Measurements from ENCODE around the gene SBF1.
"Not testable (repeated sequence)": the region's sequence is repeated elsewhere in the genome, so short reads cannot be mapped to it uniquely, and the experiment has no call there.

Gene SBF1

DNA sequence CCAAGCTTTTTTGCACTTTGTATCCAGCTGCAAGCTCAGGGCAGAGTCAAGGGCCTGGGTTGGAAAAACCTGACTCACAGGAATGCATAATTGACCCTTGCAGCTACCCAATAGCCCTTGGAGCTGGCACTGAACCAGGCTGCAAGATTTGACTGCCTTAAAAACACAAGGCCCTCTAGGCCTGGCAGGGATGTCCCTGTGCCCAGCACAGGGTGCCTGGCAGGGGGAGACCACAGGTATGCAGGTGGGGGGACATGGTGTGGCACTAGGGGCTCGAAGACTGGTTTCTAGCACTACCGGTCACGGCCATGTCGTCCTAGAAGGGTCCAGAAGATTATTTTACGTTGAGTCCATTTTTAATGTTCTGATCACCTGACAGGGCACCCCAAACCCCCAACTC is 30.2 kb downstream of the SBF1 start:
- DNase-seq: no peak

GRCh38 chr22:50443801-50444625 is 30.8 kb downstream of the SBF1 start:
- DNase-seq: no peak

- DNase-seq: no peak
Observed at GRCh38 chr22:50443197-50443596, 31.6 kb downstream of the SBF1 start.

DNA sequence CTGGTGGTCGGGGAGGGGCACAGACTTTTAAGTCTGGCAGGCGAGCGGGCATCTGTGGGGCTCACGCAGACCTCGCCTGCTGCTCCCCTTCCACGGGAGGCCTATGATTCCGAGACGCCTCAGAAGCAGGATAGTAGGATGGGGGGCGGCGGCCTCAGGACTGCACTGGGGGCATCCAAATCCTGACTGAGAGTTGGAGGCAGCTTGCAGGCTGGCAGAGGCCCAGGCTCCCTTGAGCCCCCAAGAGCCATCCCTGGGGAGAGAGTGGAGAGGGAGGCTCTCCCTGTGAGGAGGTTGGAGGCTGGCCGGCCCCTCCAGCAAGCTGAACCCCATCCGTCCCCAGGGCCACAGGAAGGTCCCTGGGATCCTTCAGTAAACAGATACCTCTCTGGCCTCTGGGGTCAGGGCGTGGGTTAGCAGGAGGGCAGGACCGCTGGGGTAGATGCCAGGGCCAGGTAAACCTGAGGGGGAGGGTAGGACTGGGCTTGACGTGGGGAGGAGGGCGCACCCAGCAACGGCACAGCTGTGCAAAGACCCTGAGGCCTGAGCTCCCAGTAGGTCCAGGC is 33.3 kb downstream of the SBF1 start:
- no peak for DNase-seq

DNA sequence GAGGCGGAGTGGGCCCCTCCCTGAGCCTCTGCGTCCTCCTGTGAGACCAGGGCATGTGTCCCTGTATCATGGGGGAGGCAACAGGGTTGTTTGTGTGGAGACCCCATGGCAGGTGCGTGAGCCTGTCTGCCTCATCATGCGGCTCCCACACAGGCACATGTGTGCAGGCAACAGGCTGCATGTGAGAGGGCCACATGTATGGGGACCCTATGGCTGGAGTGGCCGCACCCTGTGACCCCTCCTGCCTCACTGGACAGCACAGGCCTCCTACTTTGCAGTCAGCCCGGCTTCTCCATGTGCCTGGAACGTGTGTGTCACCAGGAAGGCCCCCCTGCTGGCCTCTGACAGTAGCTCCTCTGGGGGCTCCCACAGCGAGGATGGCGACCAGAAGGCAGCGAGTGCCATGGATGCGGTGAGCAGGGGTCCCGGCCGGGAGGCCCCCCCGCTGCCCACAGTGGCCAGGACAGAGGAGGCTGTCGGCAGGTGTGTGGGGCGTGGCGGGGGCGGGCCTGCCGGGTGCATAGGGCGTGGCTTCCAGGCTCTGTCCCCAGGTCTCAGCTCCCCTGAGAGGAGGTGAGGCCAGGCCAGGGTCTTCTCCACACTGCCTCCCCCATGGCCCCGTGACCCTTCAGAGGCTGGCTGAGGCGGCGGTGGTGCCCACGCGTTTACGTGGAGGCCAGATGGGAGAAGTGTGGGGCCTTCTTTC is 34.1 kb downstream of the SBF1 start:
- no peak for DNase-seq

GRCh38 chr22:50439871-50440331 is 34.9 kb downstream of the SBF1 start:
- no peak for DNase-seq

GRCh38 chr22:50439314-50439870 is 35.4 kb downstream of the SBF1 start:
- DNase-seq: no peak

DNA sequence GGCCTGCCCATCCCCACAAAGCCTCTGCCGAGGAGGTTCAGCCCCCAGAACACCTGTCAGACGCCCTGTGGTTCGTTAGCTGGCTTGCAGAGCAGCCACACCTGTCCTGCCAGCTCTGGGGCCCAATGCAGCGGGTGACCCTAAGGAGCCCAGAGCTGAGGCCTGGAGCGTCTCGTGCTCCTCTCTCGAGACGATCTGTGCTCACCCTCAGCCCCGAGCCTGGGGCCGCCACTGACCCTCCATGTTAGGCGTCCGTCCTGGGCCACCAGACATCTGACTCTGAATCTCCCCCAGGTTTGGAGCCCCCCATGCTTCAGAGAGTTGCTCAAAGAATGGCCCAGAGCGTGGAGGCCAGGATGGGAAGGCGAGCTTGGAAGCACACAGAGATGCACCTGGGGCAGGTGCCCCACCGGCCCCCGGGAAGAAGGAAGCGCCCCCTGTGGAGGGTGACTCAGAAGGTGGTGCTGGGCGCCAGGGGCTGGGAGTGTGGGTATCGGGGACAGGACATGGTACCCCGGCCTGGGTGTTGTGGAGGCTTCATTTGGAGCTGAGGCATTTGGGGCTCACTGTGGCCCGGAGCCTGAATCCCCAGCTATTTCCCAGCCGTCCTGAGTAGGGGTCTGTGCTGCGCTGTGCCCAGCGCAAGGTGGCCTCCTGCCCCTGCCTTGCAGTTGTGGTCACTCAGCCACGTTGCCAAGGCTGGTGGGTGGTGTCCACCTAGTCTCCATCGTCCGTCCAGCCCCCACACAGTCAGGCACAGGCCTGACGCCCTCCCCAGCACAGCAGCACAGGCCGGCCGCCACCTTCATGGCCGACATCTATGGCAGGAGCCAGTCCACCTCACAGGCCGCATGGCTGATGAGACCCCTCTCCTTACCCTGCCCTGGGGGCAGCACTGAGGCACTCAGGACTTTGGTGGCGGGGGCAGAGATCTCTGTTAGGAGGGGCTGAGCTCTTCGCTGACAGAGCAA is 36.2 kb downstream of the SBF1 start:
- no peak for DNase-seq

- DNase-seq: no peak
Observed at GRCh38 chr22:50437511-50438304, 37.1 kb downstream of the SBF1 start.

- DNase-seq: no peak
Observed at GRCh38 chr22:50436841-50437341, 37.9 kb downstream of the SBF1 start.

- no peak for DNase-seq
Observed at GRCh38 chr22:50436015-50436830, 38.6 kb downstream of the SBF1 start.

GRCh38 chr22:50435291-50436014 is 39.4 kb downstream of the SBF1 start:
- no peak for DNase-seq

GRCh38 chr22:50434849-50435248 is 40.0 kb downstream of the SBF1 start:
- DNase-seq: no peak

DNA sequence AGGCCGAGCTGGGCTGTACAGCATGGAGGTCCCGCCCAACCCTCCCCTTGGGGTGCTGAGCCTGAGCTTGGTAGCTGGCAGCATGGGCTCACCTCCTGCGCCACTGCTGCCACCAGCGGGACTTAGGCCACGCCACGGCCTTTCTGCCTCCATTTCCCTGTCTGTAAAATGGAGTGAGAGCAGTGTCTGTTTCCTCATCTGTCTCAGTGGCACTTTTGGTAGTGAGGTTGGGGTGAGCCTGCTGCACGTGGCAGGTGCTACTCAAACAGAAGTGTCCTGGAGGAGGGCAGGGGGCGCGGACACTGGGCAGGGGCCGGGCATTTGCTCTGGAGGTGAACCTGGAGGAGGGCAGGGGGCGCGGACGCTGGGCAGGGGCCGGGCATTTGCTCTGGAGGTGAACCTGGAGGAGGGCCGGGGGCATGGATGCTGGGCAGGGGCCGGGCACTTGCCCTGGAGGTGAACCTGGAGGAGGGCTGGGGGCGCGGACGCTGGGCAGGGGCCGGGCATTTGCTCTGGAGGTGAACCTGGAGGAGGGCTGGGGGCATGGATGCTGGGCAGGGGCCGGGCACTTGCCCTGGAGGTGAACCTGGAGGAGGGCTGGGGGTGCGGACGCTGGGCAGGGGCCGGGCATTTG is 41.8 kb downstream of the SBF1 start:
- not testable (repeated sequence) for DNase-seq

DNA sequence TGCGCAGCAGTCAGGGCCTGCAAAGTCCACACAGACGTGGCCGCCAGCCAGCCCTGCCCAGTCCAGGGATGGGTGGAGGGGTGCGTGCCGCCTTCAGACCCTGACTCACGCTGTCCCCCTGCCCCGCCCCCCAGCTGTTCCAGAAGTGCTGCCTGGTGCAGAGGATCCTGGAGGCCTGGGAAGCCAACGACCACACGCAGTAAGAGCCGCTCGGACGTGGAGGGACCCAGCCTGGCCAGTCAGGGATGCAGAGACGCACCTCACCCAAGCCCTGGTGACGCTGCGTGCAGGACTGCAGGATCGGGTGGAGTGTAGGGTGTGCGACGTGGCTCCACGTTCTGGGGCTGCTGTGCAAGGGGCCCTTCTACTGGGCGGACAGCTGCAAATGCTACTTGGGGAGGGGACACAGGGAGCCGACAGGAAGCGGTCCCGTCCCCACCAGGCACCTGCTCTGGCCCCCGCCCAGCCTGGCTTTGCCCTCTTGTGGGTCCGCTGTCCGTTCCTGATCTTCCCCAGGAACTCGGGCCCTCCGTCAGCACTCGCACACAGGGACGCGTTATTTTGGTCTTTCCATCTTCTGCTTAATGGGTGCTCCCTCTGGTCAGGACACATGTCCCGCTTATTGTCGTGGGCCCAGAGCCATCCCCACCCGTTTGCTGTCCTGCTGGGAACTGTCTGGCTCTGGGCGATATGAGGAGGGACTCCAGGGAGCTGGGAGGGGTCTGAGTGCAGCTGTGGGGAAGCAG is 42.5 kb downstream of the SBF1 start:
- DNase-seq: no peak

DNA sequence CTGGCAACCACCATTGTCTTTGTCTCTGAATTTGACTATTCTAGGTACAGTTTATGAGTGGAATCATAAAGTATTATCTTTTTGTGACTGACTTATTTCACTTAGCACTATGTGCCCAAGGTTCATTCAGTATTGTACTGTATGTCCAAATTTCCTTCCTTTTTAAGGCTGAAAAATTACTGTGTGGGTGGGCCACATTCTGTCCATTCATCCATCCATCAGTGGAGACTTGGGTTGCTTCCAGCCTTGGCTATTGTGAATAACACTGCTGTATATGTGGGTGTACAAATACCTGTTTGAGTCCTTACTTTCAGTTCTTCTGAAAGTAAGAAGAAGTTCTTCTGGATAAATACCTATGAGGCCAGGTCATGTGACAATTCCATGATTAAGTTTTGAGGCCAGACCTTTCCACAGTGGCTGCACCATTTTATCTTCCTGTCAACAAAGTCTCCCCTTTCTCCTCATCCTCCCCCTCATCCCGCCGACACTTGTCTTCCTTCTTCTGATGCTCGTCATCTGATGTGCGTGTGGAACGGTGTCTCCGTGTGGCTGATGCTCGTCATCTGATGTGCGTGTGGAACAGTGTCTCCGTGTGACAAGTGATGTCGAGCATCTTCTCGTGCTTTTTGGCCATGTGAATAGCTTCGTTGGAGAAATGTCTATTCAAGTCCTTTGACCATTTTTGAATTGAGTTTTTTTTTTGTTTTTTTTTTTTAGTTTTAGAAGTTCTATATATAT is 49.5 kb downstream of the SBF1 start:
- DNase-seq: no peak

DNA sequence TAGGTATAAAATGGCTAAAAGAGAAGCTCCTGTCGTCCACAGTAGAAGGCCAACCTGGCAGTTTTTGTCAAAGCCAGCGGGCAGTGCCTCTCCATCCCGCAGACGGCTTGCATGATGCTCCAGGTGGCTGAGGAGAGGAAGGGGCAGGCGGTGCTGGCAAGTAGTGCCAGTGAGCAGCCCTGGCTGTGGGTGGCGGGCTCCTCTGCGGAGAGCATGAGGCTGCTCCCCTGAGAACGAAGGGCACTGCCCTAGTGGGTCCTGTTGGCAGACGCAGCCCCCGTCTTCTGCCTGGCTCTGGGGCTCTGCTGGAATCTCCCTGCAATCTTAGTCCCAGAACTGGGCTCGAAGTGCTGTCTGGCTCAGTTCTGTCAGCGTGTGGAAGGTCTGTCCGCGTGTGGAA is 50.9 kb downstream of the SBF1 start:
- no peak for DNase-seq
